Measurements from ENCODE around the gene DUSP22. TPM values are rescaled to one million over a fixed set of nuclear protein-coding genes. Genes with fewer than 3 reads are reported as not detected.
"Not testable (repeated sequence)": the region's sequence is repeated elsewhere in the genome, so short reads cannot be mapped to it uniquely, and the experiment has no call there.

The DUSP22 gene
- total RNA-seq, 3 donors from 2014 or later = 27.5 to 80.6 (median 29.1) TPM

DNA sequence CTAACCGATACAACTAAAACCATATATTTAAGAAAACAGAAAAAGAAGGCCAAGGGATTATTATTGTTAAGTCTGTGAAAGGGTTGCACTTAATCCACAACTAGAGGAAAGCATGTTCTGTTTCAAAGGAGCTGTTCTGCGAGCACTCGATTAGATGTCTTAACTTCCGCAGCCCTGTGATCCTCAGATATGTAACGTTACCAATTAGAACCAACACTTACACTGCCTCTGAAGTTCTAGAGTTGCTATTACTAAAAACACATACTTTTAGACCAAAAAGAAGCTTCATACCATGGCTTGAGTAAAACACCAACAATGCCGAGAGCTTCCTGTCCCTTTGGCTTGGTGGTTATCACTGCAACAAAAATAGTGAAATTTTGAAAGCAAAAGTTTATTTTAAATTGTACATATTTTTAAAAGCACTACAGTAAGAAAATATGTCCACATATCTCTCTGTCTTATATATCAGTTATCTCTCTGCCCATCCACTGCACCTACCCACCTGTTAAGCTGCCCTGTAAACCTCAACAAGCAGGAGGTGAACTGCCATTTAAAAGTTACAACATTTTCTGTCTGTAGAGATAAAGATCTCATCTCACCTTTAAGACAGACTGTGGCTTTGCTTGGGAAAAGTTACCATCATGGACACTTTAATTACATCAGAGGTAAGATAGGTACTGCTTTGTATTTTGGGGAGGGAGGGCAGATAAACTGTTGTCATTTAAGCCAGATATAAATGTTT, 7.1 kb upstream of the DUSP22 start:
- intact Hi-C loops (cut with DNase I, micrococcal nuclease) = no loop called here
- Histone ChIP-seq H3K9me3 (no peaks in the 10 kb centered on the region), H3K4me3 (no peak overlapping the region), H3K36me3 (ENCODE audit: low read depth) (no peaks in the 10 kb centered on the region), H3K4me1 (ENCODE audit: low read depth) (no peaks in the 10 kb centered on the region)
- no peak for DNase-seq
- TF ChIP-seq CTCF (IDR thresholded peaks at IDR 0.05) = no peak
- ATAC-seq = no peak

DNA sequence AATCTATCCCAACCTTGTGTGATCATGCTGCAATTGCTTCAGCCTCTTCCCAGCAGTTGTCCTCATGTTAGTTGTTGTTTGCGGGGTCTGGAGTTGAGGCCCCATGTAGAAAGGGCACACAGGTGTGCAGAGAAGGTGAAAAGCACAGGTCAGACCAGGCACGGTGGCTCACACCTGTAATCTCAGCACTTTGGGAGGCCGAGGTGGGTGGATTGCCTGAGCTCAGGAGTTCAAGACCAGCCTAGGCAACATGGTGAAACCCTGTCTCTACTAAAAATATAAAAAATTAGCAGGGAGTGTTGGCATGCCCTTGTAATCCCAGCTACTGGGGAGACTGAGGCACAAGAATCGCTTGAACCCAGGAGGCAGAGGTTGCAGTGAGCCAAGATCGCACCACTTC, 6.4 kb upstream of the DUSP22 start:
- DNase-seq; H3K4me3 ChIP-seq; H3K4me1 ChIP-seq (ENCODE audit: low read depth); ATAC-seq; H3K36me3 ChIP-seq (ENCODE audit: low read depth); intact Hi-C loops (cut with DNase I, micrococcal nuclease); H3K9me3 ChIP-seq: not testable (repeated sequence)

DNA sequence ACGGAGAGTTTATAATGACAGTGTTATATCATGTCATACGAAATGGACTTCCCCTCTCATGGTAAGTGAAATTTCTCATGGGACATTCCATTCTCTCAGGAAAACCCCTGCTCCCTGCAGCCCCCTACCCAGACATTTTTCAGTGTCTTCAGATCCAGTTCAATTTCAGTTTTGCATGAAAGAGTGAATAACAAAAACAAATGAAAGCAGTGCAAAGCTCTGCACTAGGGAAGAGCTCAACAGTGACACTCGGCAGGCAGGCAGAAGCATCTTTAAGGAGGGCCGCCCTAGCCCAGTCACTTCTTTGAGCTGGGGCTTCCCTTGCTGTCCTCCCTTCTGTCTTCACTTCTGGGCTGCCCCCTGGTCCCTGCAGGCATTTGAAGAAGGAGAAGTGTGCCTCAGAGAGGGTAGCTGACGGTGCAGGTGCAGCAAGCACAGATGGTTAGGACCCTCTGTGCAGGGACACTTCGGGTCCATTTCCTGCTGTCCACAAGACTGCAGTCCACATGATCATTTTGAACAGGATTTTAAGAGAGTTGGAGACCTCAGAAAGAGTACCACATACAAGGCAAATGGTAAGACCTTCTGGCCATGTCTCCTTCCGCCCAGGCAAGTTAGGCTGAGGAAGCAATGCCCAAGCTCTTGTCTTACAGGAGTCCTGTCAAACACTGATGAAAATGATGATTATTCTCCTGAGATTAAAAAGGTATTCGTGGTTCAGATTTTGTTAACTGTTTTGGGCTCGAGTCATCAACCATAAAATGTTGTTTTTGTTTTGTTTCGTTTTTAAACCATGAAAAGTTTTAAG, 5.4 kb upstream of the DUSP22 start:
- no peak for TF ChIP-seq CTCF (IDR thresholded peaks at IDR 0.05)
- Histone ChIP-seq H3K9me3 (no peaks in the 10 kb centered on the region), H3K36me3 (ENCODE audit: low read depth) (no peaks in the 10 kb centered on the region), H3K4me1 (ENCODE audit: low read depth) (no peaks in the 10 kb centered on the region), H3K4me3 (no peak overlapping the region)
- no peak for ATAC-seq
- intact Hi-C loops (cut with DNase I, micrococcal nuclease) = no loop called here
- no peak for DNase-seq

GRCh38 chr6:287489-287860, 4.8 kb upstream of the DUSP22 start:
- Histone ChIP-seq H3K4me3 (no peak overlapping the region), H3K9me3 (no peaks in the 10 kb centered on the region), H3K36me3 (ENCODE audit: low read depth) (no peaks in the 10 kb centered on the region), H3K4me1 (ENCODE audit: low read depth) (no peaks in the 10 kb centered on the region)
- no peak for ATAC-seq
- no peak for TF ChIP-seq CTCF (IDR thresholded peaks at IDR 0.05)
- no peak for DNase-seq
- intact Hi-C loops (cut with DNase I, micrococcal nuclease) = no loop called here

DNA sequence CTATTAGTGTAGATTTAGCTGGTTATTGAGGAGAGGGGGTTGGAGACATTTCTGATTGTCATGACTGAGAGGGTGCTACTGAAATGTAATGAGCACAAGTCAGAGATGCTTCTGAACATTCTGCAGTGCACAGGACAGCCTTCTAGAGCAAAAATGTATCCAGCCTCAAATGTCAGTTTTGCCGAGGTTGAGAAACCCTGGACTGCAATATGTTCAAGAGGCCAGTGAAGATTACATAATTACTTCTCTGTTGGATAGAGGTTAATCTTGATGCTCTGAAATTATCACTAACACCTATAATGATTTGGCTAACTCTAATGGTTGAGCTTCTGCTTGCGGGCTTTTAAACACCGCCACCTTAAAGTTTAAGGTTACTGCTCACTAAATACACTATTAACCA, 3.4 kb upstream of the DUSP22 start:
- DNase-seq (no peak), ATAC-seq (no peak)
- TF ChIP-seq CTCF (IDR thresholded peaks at IDR 0.05) = no peak
- no peaks in the 10 kb centered on the region for H3K4me1 ChIP-seq (ENCODE audit: low read depth)
- H3K4me3 ChIP-seq = no peak overlapping the region
- intact Hi-C loops (cut with DNase I, micrococcal nuclease) = no loop called here
- H3K36me3 ChIP-seq (ENCODE audit: low read depth) = no peaks in the 10 kb centered on the region
- no peaks in the 10 kb centered on the region for H3K9me3 ChIP-seq

Data from mucosa of descending colon (tissue), 3 donors.